ENCODE measurements around the gene SEMA6C. TPM values are rescaled to one million over a fixed set of nuclear protein-coding genes. Genes with fewer than 3 reads are reported as not detected.

SEMA6C gene
- total and polyA plus RNA-seq, 2 of the 13 experiments (the other 11 are each of a cell fraction or from before 2014, with no cell fraction given), result 1.4 to 2.9 TPM

- BruUV-seq (replicated peaks), result no TSS peak
- Histone ChIP-seq H3K36me3 (replicated peaks in 1 of 2; ENCODE audit: control insufficient read depth in 1 of 2, insufficient read depth in 2 of 2, low read length in 2 of 2) (no peaks in the 10 kb centered on the region), H3K79me2 (ENCODE audit: insufficient read depth, low read length) (no peaks in the 10 kb centered on the region), H3K9me3 (ENCODE audit: low read length) (no peaks in the 10 kb centered on the region), H3K9ac (ENCODE audit: insufficient read depth, low read depth, low read length) (no peak overlapping the region), H3K27me3 (ENCODE audit: control insufficient read depth in 1 of 2, insufficient read depth in 2 of 2, low read length in 2 of 2) (no peaks in the 10 kb centered on the region), H3K4me1 (ENCODE audit: insufficient read depth, low read length) (no peaks in the 10 kb centered on the region), H3K4me3 (replicated peaks in 1 of 3; ENCODE audit: insufficient read depth in 1 of 3, low read depth in 2 of 3, low read length in 3 of 3) (no peak overlapping the region), H2AFZ (ENCODE audit: low read length) (no peak overlapping the region), H4K20me1 (ENCODE audit: insufficient read depth, low read length) (no peaks in the 10 kb centered on the region), H3K27ac (ENCODE audit: extremely low read length, insufficient read depth, low read length) (no peak overlapping the region), H3K4me2 (ENCODE audit: low read depth, low read length) (no peak overlapping the region)
- DNase-seq (ENCODE audit: low spot score) (no peak), ATAC-seq (no peak), FAIRE-seq (no peak)
- ChIA-PET POLR2A (no interaction called here), CTCF (ENCODE audit: low intra/inter-chr PET ratio, low total read pairs) (no interaction called here)
- 84% methylated on average over 30 of the region's 39 CpGs for WGBS (ENCODE audit: low lambda C conversion rate)
- TF ChIP-seq MYC (CRISPR knock-in tag; IDR thresholded peaks at IDR 0.05; ENCODE audit: borderline replicate concordance) (no peak), SNAPC2 (CRISPR knock-in tag; IDR thresholded peaks at IDR 0.05) (no peak), AGO2 (optimal IDR thresholded peaks at IDR 0.05; ENCODE audit: low read depth, low read length) (peak; percentile 3)
- intact Hi-C loops (cut with micrococcal nuclease; ENCODE audit: unreplicated experiment) (no loop called here), in situ Hi-C loops (cut with HindIII; ENCODE audit: extremely low pct_ligation_motif_present, low pct_unique_long_range_greater_than_20kb) (no loop called here)
These were observed 14.6 kb downstream of the SEMA6C start for GRCh38 chr1:151131701-151132334.

GRCh38 chr1:151130987-151131586 lies 15.3 kb downstream of the SEMA6C start:
- DNase-seq (ENCODE audit: low spot score) (no peak), ATAC-seq (no peak), FAIRE-seq (no peak)
- Histone ChIP-seq H3K36me3 (replicated peaks in 1 of 2; ENCODE audit: control insufficient read depth in 1 of 2, insufficient read depth in 2 of 2, low read length in 2 of 2) (no peaks in the 10 kb centered on the region), H3K79me2 (ENCODE audit: insufficient read depth, low read length) (no peaks in the 10 kb centered on the region), H4K20me1 (ENCODE audit: insufficient read depth, low read length) (no peaks in the 10 kb centered on the region), H3K27ac (ENCODE audit: extremely low read length, insufficient read depth, low read length) (no peak overlapping the region), H2AFZ (ENCODE audit: low read length) (no peak overlapping the region), H3K9me3 (ENCODE audit: low read length) (no peaks in the 10 kb centered on the region), H3K27me3 (ENCODE audit: control insufficient read depth in 1 of 2, insufficient read depth in 2 of 2, low read length in 2 of 2) (no peaks in the 10 kb centered on the region), H3K4me1 (ENCODE audit: insufficient read depth, low read length) (peaks cover 5% of the 10 kb centered on the region; the same call in 1 of the 2 replicates), H3K4me3 (replicated peaks in 1 of 3; ENCODE audit: insufficient read depth in 1 of 3, low read depth in 2 of 3, low read length in 3 of 3) (no peak overlapping the region), H3K4me2 (ENCODE audit: low read depth, low read length) (no peak overlapping the region), H3K9ac (ENCODE audit: insufficient read depth, low read depth, low read length) (no peak overlapping the region)
- 87% methylated on average over 42 of the region's 45 CpGs for WGBS (ENCODE audit: low lambda C conversion rate)
- no TSS peak for BruUV-seq (replicated peaks)
- intact Hi-C loops (cut with micrococcal nuclease; ENCODE audit: unreplicated experiment) (no loop called here), in situ Hi-C loops (cut with HindIII; ENCODE audit: extremely low pct_ligation_motif_present, low pct_unique_long_range_greater_than_20kb) (no loop called here)
- ChIA-PET CTCF (ENCODE audit: low intra/inter-chr PET ratio, low total read pairs) (no interaction called here), POLR2A (no interaction called here)
- TF ChIP-seq ADNP (CRISPR knock-in tag; IDR thresholded peaks at IDR 0.05), result no peak
- no peak for TF ChIP-seq RBM22 (optimal IDR thresholded peaks at IDR 0.05; ENCODE audit: low read length)
- TF ChIP-seq AGO2 (optimal IDR thresholded peaks at IDR 0.05; ENCODE audit: low read depth, low read length), result peak; percentile 32
- TF ChIP-seq, protein P1, sequence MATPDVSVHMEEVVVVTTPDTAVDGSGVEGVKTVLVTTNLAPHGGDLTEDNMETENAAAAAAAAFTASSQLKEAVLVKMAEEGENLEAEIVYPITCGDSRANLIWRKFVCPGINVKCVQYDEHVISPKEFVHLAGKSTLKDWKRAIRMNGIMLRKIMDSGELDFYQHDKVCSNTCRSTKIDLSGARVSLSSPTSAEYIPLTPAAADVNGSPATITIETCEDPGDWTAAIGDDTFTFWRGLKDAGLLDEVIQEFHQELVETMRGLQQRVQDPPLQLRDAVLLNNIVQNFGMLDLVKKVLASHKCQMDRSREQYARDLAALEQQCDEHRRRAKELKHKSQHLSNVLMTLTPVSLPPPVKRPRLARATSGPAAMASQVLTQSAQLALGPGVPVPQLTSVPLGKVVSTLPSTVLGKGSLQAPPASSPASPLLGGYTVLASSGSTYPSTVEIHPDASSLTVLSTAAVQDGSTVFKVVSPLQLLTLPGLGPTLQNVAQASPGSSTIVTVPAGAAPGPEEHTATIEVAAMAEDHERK (CRISPR knock-in tag; IDR thresholded peaks at IDR 0.05; ENCODE audit: low read depth), result no peak
- TF ChIP-seq KLF15 (CRISPR knock-in tag; IDR thresholded peaks at IDR 0.05; ENCODE audit: borderline replicate concordance), result no peak
- TF ChIP-seq ZNF629 (CRISPR knock-in tag; conservative IDR thresholded peaks at IDR 0.05), result peak; percentile 49; the same call in 1 of the 2 replicates
- TF ChIP-seq ARHGAP35 (CRISPR knock-in tag; IDR thresholded peaks at IDR 0.05; ENCODE audit: borderline replicate concordance), result no peak
